WERI-Rb-1 (cell line): ENCODE measurements around the gene TMEM222.
A peak's percentile ranks its signal among the peaks of the same experiment; 100 is the strongest.

Experiments used
- DNase-seq: peaks from one replicate; pipeline ENCODE4 v3.0.0-alpha.2; 2020
- H3K27ac ChIP-seq: fragments of 250-450 bp; sonication (Bioruptor Pico); 2 replicates; pipeline ENCODE4 v1.5.1; 2020; ENCODE audit warnings: mild to moderate bottlenecking, moderate library complexity
- H3K27me3 ChIP-seq: fragments of 250-450 bp; sonication (Bioruptor Pico); 2 replicates; pipeline ENCODE4 v1.5.1; 2021; ENCODE audit warnings: mild to moderate bottlenecking, low read depth, moderate library complexity; ENCODE audit not compliant: insufficient read depth, severe bottlenecking
- H3K36me3 ChIP-seq: fragments of 250-450 bp; sonication (Bioruptor Pico); 2 replicates; pipeline ENCODE4 v1.5.1; 2020; ENCODE audit warnings: mild to moderate bottlenecking, moderate library complexity
- H3K4me3 ChIP-seq: 2 replicates; pipeline ENCODE4 v1.5.1; 2011; ENCODE audit warnings: low read depth, mild to moderate bottlenecking, control low read depth, low read length
- H3K9me3 ChIP-seq: fragments of 250-450 bp; sonication (Bioruptor Pico); 2 replicates; pipeline ENCODE4 v1.5.1; 2021; ENCODE audit warnings: mild to moderate bottlenecking, moderate library complexity; ENCODE audit not compliant: severe bottlenecking
- TF ChIP-seq, protein P1 (sequence below): IDR thresholded peaks from 2 replicates; pipeline ENCODE4 v1.5.1; 2011; ENCODE audit warnings: low read depth, mild to moderate bottlenecking, control low read depth, inconsistent platforms, low read length

TMEM222 gene

DNA sequence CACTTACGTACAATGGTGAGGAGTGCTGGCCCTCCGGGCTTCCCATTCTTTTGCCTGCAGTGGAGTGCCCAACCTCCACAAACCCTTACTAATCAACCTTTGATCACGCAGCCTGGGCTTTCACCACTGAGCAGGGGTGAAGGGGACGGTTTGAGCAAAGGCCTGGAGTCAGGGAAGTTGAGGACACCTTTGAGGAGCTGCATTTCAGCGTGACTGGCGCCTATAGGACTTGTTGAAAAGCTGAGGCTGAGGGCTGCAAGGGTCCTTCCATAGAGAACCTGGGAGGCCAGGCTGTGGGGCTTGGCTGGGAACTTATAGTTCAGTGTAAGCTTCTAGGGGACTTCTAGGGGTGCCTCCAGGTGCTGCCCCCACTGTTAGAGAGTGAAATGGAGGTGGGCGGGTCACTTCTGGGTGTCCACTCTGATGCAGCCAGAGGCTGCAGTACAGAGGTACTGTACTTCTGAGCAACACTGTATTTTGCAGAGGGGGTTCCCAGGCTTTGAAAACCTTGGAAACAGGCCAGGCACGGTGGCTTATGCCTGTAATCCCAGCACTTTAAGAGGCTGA lies 29.7 kb downstream of the TMEM222 start:
- H3K27ac ChIP-seq = peak overlapping the region; percentile 51
- H3K4me3 ChIP-seq = no peak overlapping the region

DNA sequence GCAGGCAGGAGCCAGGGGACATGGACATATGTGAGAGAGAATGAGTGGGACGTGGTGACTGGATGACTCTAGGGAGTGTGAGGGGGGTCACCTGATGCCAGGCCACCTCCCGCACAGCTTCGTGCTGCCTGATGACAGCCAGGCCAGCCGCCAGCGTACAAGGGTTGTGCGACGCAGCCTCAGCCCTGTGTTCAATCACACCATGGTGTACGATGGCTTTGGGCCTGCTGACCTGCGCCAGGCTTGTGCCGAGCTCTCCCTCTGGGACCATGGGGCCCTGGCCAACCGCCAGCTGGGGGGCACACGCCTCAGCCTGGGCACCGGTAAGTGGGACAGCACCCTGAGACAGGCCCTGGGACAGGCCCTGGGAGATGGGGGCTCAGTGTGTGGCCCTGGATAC lies 31.2 kb downstream of the TMEM222 start:
- TF ChIP-seq, protein P1, sequence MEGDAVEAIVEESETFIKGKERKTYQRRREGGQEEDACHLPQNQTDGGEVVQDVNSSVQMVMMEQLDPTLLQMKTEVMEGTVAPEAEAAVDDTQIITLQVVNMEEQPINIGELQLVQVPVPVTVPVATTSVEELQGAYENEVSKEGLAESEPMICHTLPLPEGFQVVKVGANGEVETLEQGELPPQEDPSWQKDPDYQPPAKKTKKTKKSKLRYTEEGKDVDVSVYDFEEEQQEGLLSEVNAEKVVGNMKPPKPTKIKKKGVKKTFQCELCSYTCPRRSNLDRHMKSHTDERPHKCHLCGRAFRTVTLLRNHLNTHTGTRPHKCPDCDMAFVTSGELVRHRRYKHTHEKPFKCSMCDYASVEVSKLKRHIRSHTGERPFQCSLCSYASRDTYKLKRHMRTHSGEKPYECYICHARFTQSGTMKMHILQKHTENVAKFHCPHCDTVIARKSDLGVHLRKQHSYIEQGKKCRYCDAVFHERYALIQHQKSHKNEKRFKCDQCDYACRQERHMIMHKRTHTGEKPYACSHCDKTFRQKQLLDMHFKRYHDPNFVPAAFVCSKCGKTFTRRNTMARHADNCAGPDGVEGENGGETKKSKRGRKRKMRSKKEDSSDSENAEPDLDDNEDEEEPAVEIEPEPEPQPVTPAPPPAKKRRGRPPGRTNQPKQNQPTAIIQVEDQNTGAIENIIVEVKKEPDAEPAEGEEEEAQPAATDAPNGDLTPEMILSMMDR = no peak
- H3K27me3 ChIP-seq = no peaks in the 10 kb centered on the region
- no peak overlapping the region for H3K4me3 ChIP-seq
- peaks cover 11% of the 10 kb centered on the region for H3K36me3 ChIP-seq
- no peaks in the 10 kb centered on the region for H3K9me3 ChIP-seq
- H3K27ac ChIP-seq = no peak overlapping the region
- DNase-seq = no peak

More for the DNA sequence above, 29.7 kb downstream of the TMEM222 start:
- TF ChIP-seq, protein P1 = no peak
- H3K36me3 ChIP-seq = peaks cover 15% of the 10 kb centered on the region
- no peaks in the 10 kb centered on the region for H3K27me3 ChIP-seq
- peak; percentile 62 for DNase-seq
- H3K9me3 ChIP-seq = no peaks in the 10 kb centered on the region

DNA sequence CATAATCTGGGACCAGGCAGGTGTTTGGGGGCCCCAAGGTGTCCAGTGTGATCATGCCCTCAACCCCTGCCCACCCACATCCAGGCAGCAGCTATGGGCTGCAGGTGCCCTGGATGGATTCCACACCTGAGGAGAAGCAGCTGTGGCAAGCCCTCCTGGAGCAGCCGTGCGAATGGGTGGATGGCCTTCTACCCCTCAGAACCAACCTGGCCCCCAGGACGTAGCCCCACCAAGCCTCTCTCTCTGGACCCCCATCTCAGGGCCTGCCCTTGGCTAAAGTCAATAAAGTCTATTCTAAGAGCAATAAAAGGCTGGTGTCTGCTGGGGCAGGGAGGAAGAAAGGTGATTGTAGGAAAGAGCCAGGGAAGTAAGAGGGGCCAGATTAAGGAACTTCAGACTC lies 31.7 kb downstream of the TMEM222 start:
- Histone ChIP-seq H3K27ac (no peak overlapping the region), H3K9me3 (no peaks in the 10 kb centered on the region), H3K4me3 (no peak overlapping the region), H3K36me3 (peaks cover 11% of the 10 kb centered on the region), H3K27me3 (no peaks in the 10 kb centered on the region)
- no peak for DNase-seq
- TF ChIP-seq, protein P1 = no peak

DNA sequence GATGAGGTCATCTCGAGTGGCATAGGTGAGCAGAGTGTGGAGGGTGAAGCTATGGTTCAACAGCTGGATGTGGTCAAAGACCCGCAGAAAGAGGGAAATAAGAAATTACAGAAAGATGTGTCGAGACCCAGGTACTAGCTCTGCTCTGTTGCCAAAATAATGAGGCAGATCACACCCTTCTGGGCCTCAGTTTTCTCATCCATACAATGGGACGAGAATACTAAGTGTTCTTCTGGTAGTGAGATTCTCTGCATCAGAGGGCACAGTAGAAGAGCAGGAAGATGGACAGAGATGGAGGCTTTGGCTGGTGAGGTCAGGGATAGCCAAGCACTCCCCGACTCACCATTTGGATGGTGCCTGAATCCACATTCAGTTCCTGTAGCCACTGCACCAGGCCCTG lies 33.7 kb downstream of the TMEM222 start:
- TF ChIP-seq, protein P1 = no peak
- Histone ChIP-seq H3K27me3 (no peaks in the 10 kb centered on the region), H3K27ac (no peak overlapping the region), H3K4me3 (no peak overlapping the region), H3K36me3 (peaks cover 11% of the 10 kb centered on the region), H3K9me3 (no peaks in the 10 kb centered on the region)
- DNase-seq = no peak

DNA sequence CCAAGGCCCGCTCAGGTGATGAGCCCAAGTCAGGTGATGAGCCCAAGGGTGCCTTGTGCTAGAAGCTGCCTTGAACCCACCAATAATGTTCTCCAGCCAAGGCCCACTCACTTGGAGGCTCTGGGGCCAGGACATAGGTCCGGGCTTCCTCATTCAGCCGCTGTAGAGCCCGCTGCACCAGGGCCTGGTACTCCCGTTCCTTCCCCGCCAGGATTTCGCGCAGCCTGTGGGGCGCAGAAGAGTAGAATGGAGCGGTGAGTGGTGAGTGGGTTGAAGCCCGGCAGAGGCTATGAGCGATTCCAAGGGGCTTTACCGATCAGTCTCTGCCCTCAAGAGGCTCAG lies 34.3 kb downstream of the TMEM222 start:
- Histone ChIP-seq H3K36me3 (peaks cover 11% of the 10 kb centered on the region), H3K4me3 (no peak overlapping the region), H3K27me3 (no peaks in the 10 kb centered on the region), H3K9me3 (no peaks in the 10 kb centered on the region), H3K27ac (no peak overlapping the region)
- TF ChIP-seq, protein P1 = no peak
- no peak for DNase-seq

DNA sequence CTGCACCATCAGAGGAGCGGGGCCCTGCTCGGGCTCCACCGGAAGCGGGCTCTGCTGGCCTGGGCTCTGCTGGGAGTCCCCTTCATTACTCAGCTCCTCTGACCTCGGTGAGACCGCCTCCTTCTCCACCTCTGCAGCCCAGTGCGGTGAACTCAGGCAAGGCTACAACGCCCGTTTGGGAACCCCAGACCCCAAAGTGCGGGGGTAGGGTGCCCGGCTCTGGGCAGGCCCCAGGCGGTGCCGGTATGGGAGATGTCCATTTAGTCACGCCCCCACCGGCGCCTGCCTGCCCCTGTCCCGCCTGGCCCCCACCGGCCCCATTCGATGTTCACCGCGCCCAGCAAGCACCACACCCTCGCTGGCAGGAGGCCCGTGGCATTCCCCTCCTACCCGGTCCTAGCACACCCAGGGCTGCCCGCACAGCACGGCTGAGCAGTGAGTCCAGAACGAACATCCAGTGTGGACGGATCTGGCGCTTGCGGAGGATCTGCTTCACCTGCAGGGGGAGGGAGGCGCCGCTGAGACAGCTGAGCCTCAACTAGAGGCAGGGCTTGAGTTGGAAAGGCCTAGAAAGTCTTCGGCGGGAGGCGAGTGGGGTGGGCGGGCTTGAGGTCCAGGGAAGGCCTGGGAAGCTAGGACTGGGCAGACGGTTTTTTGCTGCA lies 34.8 kb downstream of the TMEM222 start:
- Histone ChIP-seq H3K36me3 (peaks cover 8% of the 10 kb centered on the region), H3K9me3 (no peaks in the 10 kb centered on the region), H3K27me3 (no peaks in the 10 kb centered on the region), H3K4me3 (no peak overlapping the region), H3K27ac (no peak overlapping the region)
- DNase-seq = peak; percentile 42
- TF ChIP-seq, protein P1 = peak; percentile 3; the same call in 1 of the 2 replicates
